H54 (cell line): ENCODE data around the gene GRAMD2A.

Experiments
- DNase-seq: peaks from one replicate; pipeline ENCODE4 v3.0.0; 2011; ENCODE audit warnings: low spot score, mixed read lengths; ENCODE audit not compliant: insufficient read length
- FAIRE-seq: peaks from 3 replicates; lab custom pipeline; 2011; peaks lifted over from hg19 to GRCh38; lab: Jason Lieb, UNC
- POLR2A ChIP-seq: IDR thresholded peaks from 2 replicates; pipeline ENCODE4 v1.6.1; 2011; ENCODE audit warnings: low read depth, mild to moderate bottlenecking, low read length

GRAMD2A gene

DNA sequence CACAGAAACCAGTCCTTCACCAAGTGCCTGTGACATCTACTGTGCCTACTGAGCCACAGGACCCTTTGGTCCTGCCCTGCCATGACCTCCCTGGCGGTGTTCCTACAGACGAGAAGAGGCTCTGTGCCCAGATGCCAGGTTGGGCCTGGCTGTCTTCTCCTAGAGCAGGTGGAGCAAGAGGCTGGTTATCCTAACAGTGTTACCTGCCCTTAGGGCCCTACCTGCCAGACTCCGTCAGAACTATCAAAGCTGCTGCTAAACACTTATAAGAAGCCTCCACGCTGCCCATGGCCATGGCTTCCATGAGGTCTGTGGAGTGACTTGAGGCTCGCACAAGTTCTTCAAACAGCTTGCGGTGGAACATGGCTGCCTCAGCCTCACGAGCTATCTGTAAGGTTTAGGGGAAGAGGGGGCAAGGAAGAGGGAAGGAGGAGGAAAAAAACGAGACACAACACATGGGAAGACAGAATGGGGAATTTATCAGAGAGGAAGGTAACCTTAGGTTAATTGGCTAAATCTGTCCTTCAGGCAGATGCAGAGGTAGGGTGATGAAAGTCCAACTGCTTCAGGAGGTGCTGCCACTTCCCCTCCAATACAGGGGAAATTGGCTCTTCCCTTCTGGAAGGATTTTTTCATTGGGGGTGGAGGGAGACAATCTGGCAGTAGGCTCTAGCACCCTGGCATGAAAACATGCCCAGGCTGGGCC, 5.4 kb upstream of the GRAMD2A start:
- TF ChIP-seq POLR2A: no peak
- DNase-seq (no peak), FAIRE-seq (no peak)

DNA sequence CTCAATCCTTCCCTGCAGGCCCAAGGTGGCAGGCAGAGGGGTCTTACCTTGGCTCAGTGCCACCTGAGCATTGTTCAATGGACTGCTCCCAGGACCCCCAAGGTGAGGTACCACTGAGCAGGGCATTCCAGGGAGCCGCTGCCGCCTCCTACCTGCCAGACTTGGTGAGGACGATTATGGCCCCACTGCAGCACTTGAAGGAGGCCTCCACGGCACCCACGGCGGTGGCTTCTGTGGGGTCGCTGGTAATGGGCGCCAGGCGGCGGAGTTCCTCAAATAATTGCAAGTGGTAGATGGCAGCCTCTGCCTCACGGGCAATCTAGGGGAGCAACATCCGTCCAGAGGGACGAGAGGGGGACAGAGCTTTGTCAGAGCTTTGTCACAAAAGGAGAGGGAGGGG, 4.7 kb upstream of the GRAMD2A start:
- FAIRE-seq (no peak), DNase-seq (no peak)
- TF ChIP-seq POLR2A: no peak

DNA sequence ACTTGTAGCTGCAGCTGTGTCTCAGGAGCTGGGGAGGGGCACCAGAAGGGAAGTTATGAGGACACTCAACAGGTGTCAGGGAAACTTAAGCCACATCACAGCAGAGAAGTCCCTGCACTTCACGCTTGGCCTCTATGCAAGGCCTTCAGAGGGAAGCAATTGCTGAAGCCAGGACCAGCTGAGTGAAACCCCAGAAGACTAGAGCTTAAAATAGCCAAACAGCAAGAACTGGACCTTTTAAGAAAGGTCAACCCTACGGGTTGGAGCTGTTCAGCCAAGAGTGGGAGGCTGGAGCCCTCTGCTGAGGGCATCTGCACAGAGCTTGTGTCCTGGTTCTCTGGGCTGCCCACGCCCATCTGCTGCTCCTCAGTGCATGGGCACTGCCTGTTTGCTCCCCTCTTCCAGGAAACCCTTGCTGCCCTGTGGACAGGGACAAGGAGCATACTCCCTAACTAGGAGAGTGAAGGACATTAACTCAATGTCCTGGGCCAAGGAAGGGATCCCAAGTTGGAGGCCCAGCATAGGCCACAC, 3.9 kb upstream of the GRAMD2A start:
- no peak for TF ChIP-seq POLR2A
- no peak for FAIRE-seq
- no peak for DNase-seq

DNA sequence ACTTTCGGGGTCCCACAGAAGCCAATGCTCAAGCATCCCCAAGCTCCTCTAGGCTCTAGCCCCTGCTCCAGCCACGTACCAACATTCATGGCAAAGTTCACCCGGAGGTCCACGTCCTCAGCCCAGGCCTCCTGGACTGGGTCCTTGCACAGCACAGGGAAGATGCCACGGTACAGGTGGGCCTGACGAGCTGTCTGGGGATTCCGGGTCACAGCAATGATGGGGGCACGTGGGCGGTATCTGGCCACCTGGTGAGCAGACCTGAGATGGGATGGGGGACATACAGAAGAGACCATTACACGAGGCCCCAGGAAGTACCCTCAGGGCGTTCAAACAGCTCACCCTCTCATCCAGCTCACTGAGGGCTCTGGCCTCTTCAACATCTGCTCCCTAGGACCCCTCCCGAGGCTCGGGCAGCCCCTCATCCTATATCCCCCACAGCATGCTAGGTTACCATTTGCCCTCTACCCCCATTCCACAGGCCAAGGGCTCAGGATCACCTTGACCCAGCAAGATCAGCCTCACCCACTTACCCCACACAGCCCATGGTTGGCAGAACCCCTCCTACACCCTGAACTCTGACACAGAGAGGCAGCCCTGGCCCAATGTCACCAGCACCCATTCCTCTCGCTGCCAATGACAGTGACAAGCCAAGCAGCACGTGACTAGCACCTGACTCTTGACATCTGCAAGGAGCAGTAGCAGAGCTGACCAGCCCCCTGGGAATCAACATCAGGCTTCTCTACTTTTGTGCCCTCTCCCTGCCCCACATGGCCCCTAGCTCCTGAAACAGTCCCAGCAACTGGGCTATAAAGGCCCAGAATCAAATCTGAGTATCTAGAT, 3.0 kb upstream of the GRAMD2A start:
- FAIRE-seq (no peak), DNase-seq (no peak)
- TF ChIP-seq POLR2A: no peak

- DNase-seq: peak; percentile 67
- TF ChIP-seq POLR2A: no peak
- no peak for FAIRE-seq
Observed at GRCh38 chr15:72199721-72200212, 2.2 kb upstream of the GRAMD2A start.

GRCh38 chr15:72199205-72199515, 1.6 kb upstream of the GRAMD2A start:
- DNase-seq: no peak
- no peak for TF ChIP-seq POLR2A
- FAIRE-seq: no peak

DNA sequence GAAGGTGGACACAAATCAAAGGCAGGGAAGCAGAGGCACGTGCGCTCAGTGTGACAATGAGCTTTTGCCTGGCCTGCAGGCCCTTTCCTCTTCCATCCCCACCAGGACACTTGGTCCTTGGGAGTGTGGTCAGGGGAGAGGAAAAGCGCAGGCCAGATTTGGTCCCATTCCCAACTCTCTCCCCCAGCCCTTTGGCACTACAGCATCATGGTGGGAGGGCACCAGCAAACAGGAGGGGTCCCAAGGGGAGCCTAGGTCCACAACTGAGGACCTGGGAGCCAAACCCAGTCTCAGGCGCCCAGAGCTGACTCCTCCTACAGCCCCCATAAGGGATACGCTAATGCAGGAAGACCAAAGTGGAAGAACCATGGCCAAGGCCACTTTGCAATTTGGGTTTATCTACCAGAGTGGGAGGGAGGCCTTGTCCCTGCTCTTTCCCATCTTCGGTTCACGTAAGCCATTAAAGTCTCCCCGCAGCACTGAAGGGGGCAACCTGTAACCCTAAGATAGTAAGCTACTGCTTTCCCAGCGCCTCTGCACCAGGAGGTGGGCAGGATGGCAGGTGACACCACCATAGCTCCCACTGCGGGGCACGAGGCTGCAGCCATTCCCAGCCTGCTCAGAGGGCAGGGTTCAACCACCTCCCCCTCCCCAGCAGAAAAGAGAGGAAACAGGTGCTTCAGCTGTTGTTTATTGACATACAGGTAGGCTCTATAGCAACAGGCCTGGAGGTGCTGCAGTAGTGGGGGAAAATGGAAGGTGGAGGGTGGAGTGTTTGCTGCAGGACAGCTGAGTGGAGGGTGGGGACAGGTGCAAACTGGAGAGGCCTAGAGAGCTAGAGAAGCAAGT, 993 bp upstream of the GRAMD2A start:
- DNase-seq: no peak
- FAIRE-seq: no peak
- no peak for TF ChIP-seq POLR2A

- no peak for FAIRE-seq
- TF ChIP-seq POLR2A: no peak
- no peak for DNase-seq
Observed at GRCh38 chr15:72197041-72197459, 537 bp downstream of the GRAMD2A start.

DNA sequence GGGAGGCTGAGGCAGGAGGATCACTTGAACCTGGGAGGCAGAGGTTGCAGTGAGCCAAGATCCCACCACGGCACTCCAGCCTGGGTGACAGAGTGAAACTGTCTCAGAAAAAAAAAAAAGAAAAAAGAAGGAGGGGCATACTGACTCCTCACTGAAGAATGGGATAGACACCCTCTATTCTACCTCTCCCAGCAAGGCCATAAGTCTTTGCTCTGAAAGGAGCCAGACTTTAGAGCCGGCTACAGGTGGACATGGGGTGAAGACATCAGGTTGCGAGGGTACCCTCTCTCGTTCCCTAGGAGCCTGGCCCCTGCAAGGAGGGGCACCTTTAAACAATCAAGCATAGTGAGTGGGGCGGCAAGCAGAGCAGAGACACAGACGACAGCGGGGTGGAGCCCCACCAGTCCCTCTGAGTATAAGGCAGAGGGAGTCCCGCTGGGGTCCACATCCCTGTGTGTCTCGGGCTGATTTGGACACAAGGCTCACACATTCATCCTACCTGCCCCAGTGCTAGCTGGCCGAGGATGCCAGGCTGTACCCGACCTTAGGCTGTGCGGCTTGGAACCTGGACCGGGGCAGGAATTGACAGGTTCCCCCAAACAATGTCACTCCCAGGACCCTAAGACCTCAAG, 1.1 kb downstream of the GRAMD2A start:
- FAIRE-seq (no peak), DNase-seq (no peak)
- TF ChIP-seq POLR2A: no peak

GRCh38 chr15:72195101-72195511, 2.5 kb downstream of the GRAMD2A start:
- DNase-seq (no peak), FAIRE-seq (no peak)
- TF ChIP-seq POLR2A: no peak

DNA sequence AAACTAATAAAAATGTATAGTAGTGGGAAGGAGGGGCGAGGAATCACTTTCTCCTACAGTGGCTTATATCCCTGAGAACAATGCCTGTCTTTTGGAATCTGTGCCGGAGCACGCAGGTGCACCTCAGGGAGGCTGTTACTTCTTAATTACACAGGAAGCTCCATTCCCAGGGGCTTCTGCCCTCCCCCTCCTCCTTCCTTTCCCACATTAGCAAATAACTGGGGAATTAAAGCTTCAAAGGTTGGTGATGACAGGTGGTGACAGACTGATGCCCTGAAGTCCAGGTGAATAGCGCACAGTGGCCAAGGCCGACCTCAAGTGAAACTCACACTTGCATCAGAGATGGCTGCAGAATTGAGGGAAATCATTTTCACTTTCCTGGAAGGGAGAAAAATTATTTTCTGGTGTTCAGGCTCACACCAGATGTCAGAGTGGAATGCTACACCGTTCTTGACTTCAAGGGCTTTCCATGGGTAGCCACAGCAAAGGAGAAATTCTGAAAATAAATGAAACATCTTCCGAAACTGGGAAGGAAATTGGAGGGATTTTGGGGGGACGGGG, 3.7 kb downstream of the GRAMD2A start:
- no peak for FAIRE-seq
- DNase-seq: no peak

DNA sequence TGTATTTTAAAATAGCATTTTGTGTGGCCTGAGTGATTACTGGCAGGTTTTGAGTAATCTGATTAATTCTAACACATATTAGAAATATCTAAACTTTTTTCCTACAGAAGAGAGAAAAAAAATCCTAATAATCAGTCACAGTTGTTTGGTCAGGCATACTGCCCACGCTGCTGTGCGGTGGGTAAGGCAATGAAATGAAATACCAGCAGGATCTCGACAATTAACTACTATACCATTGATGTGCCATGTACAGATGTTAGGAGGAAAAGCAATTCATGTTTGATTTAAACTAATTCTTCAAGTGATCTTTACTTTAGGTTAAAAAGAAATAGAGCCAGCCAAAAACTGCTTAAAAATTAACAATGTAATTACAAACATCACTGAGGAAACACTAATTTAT, 5.2 kb downstream of the GRAMD2A start:
- FAIRE-seq (no peak), DNase-seq (no peak)
- no peak for TF ChIP-seq POLR2A

More for the DNA sequence above, 3.7 kb downstream of the GRAMD2A start:
- TF ChIP-seq POLR2A: no peak
